BLaER1 (cell line): ENCODE results near the gene TRIM28.
A peak's percentile ranks its signal among the peaks of the same experiment; 100 is the strongest.

Source experiments
- H3K27ac ChIP-seq: shearing (Covaris generic); formaldehyde crosslinking; 2 replicates; pipeline ENCODE4 v1.8.1; 2022
- H3K27me3 ChIP-seq: shearing (Covaris generic); formaldehyde crosslinking; 2 replicates; pipeline ENCODE4 v1.8.1; 2022
- H3K36me3 ChIP-seq: shearing (Covaris generic); formaldehyde crosslinking; 2 replicates; pipeline ENCODE4 v1.8.1; 2022
- H3K4me1 ChIP-seq: shearing (Covaris generic); formaldehyde crosslinking; 2 replicates; pipeline ENCODE4 v1.8.1; 2022
- H3K4me2 ChIP-seq: shearing (Covaris generic); formaldehyde crosslinking; 2 replicates; pipeline ENCODE4 v1.8.1; 2022
- H3K4me3 ChIP-seq: shearing (Covaris generic); formaldehyde crosslinking; 2 replicates; pipeline ENCODE4 v1.8.1; 2022
- H3K9ac ChIP-seq: shearing (Covaris generic); formaldehyde crosslinking; 2 replicates; pipeline ENCODE4 v1.8.1; 2022
- H3K9me3 ChIP-seq: shearing (Covaris generic); formaldehyde crosslinking; 2 replicates; pipeline ENCODE4 v1.8.1; 2022
- H4K20me1 ChIP-seq: shearing (Covaris generic); formaldehyde crosslinking; 2 replicates; pipeline ENCODE4 v1.8.1; 2022
- Cebpa-rat ChIP-seq: shearing (Covaris generic); IDR thresholded peaks from 2 replicates; pipeline ENCODE4 v1.8.1; 2022

TRIM28 gene

DNA sequence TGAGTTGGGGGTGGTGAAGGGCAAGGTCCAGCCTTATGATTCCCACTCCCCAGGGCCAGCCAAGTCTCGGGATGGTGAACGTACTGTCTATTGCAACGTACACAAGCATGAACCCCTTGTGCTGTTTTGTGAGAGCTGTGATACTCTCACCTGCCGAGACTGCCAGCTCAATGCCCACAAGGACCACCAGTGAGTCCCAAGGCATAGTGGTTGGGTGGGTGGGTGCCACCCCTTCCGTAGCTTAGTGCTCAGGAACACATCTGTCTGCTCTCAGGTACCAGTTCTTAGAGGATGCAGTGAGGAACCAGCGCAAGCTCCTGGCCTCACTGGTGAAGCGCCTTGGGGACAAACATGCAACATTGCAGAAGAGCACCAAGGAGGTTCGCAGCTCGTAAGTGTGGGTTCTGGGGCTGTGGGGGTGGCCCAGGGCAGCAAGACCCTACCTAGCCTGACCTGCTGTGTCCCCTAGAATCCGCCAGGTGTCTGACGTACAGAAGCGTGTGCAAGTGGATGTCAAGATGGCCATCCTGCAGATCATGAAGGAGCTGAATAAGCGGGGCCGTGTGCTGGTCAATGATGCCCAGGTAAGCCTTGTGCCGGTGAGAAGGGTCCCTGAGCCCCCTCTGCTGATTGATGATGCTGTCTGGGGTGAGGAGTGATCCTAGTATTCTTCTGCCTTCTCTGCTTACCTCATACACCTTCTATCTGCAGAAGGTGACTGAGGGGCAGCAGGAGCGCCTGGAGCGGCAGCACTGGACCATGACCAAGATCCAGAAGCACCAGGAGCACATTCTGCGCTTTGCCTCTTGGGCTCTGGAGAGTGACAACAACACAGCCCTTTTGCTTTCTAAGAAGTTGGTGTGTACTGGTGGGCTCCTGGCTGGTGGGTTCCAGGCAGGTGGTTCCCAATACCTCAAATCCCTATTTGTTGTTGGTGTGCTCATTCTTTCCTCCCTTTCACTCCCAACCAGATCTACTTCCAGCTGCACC lies 3.8 kb downstream of the TRIM28 start:
- H3K27ac ChIP-seq = no peak overlapping the region
- no peaks in the 10 kb centered on the region for H3K27me3 ChIP-seq
- no peak overlapping the region for H3K9ac ChIP-seq
- TF ChIP-seq Cebpa-rat = no peak
- no peak overlapping the region for H3K4me3 ChIP-seq
- H3K4me2 ChIP-seq = peak overlapping the region; percentile 30; the same call in 1 of the 2 replicates
- no peaks in the 10 kb centered on the region for H3K9me3 ChIP-seq
- peaks cover 48% of the 10 kb centered on the region for H3K4me1 ChIP-seq
- peaks cover 83% of the 10 kb centered on the region for H4K20me1 ChIP-seq
- peaks cover 73% of the 10 kb centered on the region for H3K36me3 ChIP-seq

DNA sequence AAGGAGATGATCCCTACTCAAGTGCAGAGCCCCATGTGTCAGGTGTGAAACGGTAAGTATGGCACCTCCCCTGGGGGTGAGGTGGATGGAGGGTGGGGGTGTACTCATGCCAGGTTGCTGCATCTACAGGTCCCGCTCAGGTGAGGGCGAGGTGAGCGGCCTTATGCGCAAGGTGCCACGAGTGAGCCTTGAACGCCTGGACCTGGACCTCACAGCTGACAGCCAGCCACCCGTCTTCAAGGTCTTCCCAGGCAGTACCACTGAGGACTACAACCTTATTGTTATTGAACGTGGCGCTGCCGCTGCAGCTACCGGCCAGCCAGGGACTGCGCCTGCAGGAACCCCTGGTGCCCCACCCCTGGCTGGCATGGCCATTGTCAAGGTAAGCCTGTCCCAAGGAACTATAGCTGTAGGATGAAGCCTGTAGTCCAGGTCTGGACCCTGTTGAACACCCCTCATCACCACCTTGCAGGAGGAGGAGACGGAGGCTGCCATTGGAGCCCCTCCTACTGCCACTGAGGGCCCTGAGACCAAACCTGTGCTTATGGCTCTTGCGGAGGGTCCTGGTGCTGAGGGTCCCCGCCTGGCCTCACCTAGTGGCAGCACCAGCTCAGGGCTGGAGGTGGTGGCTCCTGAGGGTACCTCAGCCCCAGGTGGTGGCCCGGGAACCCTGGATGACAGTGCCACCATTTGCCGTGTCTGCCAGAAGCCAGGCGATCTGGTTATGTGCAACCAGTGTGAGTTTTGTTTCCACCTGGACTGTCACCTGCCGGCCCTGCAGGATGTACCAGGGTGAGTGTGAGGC lies 5.2 kb downstream of the TRIM28 start:
- no peak overlapping the region for H3K27ac ChIP-seq
- H4K20me1 ChIP-seq = peaks cover 97% of the 10 kb centered on the region
- H3K4me3 ChIP-seq = no peak overlapping the region
- H3K9me3 ChIP-seq = no peaks in the 10 kb centered on the region
- H3K4me2 ChIP-seq = no peak overlapping the region
- H3K4me1 ChIP-seq = peaks cover 48% of the 10 kb centered on the region
- TF ChIP-seq Cebpa-rat = no peak
- H3K9ac ChIP-seq = no peak overlapping the region
- no peaks in the 10 kb centered on the region for H3K27me3 ChIP-seq
- H3K36me3 ChIP-seq = peaks cover 86% of the 10 kb centered on the region

DNA sequence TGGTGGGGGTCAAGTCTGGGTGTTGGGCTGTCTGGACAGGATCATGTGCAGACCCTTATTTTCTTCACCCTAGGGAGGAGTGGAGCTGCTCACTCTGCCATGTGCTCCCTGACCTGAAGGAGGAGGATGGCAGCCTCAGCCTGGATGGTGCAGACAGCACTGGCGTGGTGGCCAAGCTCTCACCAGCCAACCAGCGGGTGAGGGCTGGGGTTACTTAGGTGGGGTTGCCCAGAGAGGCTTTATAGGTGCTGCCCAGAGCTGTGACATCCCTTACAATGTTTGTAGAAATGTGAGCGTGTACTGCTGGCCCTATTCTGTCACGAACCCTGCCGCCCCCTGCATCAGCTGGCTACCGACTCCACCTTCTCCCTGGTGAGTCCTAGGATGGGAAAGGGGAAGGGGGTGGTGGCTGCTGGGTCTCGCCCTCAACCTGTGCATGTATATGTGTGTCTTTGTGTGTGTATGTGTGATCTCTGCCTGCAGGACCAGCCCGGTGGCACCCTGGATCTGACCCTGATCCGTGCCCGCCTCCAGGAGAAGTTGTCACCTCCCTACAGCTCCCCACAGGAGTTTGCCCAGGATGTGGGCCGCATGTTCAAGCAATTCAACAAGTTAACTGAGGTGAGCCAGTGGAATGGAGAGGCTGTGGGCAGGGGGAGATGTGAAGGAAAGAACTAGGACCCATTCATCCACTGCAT lies 5.9 kb downstream of the TRIM28 start:
- no peak overlapping the region for H3K4me2 ChIP-seq
- H3K36me3 ChIP-seq = peaks cover 86% of the 10 kb centered on the region
- TF ChIP-seq Cebpa-rat = no peak
- peaks cover 95% of the 10 kb centered on the region for H4K20me1 ChIP-seq
- H3K27me3 ChIP-seq = no peaks in the 10 kb centered on the region
- no peak overlapping the region for H3K9ac ChIP-seq
- H3K4me3 ChIP-seq = no peak overlapping the region
- H3K9me3 ChIP-seq = no peaks in the 10 kb centered on the region
- peaks cover 52% of the 10 kb centered on the region for H3K4me1 ChIP-seq
- H3K27ac ChIP-seq = no peak overlapping the region

DNA sequence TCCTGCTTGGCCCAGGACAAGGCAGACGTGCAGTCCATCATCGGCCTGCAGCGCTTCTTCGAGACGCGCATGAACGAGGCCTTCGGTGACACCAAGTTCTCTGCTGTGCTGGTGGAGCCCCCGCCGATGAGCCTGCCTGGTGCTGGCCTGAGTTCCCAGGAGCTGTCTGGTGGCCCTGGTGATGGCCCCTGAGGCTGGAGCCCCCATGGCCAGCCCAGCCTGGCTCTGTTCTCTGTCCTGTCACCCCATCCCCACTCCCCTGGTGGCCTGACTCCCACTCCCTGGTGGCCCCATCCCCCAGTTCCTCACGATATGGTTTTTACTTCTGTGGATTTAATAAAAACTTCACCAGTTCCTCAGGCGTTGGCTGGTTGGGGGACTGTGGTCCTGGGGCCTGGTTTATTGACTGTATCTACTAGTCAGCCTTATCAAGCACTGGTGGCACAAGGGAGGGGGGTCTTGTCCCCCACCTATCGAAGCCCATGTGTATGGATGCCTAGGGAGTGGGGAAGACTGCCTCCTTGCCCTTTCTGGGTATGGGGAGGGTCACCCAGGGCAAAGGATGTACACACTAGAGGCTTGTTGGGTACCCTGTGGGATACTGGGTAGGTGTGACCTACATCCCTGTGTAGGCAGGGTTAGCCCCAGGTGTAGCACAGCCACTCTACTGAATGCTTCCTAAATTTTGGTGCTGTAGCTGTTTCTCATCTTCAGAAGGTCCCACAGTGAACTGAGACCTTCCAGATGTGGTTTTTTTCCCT lies 6.7 kb downstream of the TRIM28 start:
- H3K9ac ChIP-seq = no peak overlapping the region
- H3K9me3 ChIP-seq = no peaks in the 10 kb centered on the region
- H3K27ac ChIP-seq = no peak overlapping the region
- no peak overlapping the region for H3K4me2 ChIP-seq
- no peak for TF ChIP-seq Cebpa-rat
- H3K27me3 ChIP-seq = no peaks in the 10 kb centered on the region
- peaks cover 85% of the 10 kb centered on the region for H3K36me3 ChIP-seq
- peaks cover 87% of the 10 kb centered on the region for H4K20me1 ChIP-seq
- H3K4me3 ChIP-seq = no peak overlapping the region
- H3K4me1 ChIP-seq = peaks cover 54% of the 10 kb centered on the region

DNA sequence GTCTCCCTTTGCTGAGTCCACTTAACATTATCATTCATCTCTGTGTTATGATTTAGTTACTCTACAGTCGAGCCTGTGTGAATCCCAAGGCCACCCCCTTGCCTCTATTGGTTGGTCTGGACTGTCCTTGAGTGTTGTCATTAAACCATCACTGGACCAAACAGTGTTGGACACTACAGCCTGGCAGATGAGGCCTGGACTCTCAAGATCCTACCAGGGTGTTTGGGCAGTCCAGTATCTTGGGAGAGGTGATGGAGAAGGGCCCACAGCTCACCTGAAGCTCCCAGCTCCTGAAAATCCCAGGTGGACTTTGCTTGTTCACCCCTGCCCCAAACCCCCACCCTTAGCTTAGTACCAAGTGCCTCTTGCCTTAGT lies 7.2 kb downstream of the TRIM28 start:
- no peak for TF ChIP-seq Cebpa-rat
- Histone ChIP-seq H3K27ac (no peak overlapping the region), H4K20me1 (peaks cover 82% of the 10 kb centered on the region), H3K27me3 (no peaks in the 10 kb centered on the region), H3K9ac (no peak overlapping the region), H3K4me1 (peaks cover 54% of the 10 kb centered on the region), H3K4me2 (no peak overlapping the region), H3K4me3 (no peak overlapping the region), H3K9me3 (no peaks in the 10 kb centered on the region), H3K36me3 (peaks cover 85% of the 10 kb centered on the region)

DNA sequence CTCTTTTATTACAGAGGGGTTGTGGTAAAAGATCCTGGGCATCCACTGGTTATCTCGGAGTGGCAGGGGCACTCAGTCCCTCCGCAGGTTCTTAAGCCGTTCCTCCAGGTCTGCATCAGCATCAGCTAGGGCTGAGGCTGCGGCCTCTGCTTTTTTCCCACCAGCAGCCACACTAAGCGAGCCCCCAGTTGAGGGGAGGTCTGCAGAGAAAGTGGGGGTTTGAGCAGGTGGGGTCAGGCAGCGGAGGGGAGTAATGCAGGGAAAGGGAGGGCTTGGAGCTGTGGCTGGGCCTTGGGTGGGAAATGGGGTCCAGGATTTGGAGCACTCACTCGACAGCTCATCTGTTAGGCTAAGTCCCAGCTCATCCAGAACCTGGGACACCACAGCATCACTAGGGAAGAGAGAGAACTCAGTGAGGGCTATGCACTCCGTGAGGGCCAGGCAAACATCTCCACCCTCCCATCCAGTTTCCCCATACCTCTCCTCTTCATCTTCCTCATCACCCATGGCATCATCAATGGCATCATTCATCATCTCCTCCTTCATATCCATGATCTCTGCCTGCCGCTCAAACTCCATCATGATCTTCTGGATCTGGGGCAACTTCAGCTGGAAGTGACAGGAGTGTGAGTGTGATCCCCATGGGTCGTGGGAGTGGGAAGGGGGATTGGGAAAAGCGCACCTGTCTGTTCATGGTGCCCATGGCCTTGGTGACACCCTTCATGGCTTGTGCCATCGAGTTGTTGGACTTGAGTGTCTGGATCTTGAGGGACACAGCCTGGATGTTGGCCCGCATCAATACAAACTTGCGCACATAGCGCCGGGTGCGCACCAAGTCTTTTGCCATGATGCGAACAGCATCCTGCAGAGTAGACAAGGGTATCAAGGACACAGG lies 8.0 kb downstream of the TRIM28 start:
- Histone ChIP-seq H3K27ac (no peak overlapping the region), H3K4me1 (peaks cover 54% of the 10 kb centered on the region), H3K27me3 (no peaks in the 10 kb centered on the region), H3K9ac (no peak overlapping the region), H3K9me3 (no peaks in the 10 kb centered on the region), H3K4me3 (no peak overlapping the region), H4K20me1 (peaks cover 82% of the 10 kb centered on the region), H3K4me2 (no peak overlapping the region), H3K36me3 (peaks cover 85% of the 10 kb centered on the region)
- TF ChIP-seq Cebpa-rat = no peak

DNA sequence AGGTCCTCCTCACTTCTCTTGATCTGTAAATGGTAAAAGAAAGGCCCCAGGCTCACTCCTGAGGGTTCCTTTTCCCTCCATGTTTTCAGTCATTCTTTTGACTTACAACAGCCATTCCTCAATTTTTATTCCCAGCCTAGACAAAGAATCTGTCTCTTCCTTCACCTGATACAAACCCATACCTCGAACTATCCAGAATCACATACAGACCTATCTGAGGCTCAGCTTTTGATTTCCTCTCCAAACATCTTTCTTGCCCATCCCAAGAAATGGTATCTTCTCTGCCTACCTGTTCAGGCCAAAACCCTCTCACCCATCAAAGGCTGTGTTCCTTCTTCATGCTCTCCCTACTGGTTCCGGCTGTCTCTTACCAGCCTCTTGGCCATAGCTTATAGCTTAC lies 8.8 kb downstream of the TRIM28 start:
- H3K36me3 ChIP-seq = peaks cover 81% of the 10 kb centered on the region
- no peak overlapping the region for H3K4me2 ChIP-seq
- no peak overlapping the region for H3K9ac ChIP-seq
- H3K4me1 ChIP-seq = peaks cover 53% of the 10 kb centered on the region
- no peak overlapping the region for H3K4me3 ChIP-seq
- peaks cover 82% of the 10 kb centered on the region for H4K20me1 ChIP-seq
- H3K27ac ChIP-seq = no peak overlapping the region
- H3K27me3 ChIP-seq = no peaks in the 10 kb centered on the region
- H3K9me3 ChIP-seq = no peaks in the 10 kb centered on the region
- TF ChIP-seq Cebpa-rat = no peak

DNA sequence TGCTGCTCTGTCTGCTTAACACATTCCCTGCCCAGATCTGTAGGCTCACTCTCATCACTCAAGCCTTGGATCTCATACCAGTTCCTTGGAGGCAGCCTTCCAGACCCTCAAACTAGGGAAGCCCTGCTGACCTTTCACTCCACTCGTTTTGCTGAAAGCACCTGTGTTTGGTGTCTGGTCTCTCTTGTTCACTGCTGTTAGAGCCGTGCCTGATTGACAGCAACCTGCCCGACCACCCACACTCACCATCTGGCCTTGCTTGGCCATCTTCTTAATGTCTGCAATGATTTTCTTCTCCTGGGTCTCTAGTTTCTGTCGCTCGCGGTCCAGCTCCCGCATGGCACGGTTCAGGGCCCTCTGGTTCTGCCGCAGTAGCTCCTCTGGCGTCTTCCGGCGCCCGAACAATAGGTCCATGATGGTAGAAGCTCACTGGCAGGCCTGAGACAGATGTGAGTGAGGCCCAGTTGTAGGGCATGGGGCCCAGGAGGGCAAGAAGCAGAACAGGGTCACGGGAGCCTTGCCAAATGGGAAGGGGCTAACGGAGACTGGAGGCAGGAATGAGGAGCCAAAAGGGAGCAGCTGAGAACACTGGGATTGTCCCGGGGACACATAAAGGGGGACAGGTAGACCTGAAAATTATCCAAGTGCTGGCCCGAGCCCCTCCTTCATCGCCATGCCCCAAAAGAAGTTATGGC lies 10.1 kb downstream of the TRIM28 start:
- no peak for TF ChIP-seq Cebpa-rat
- peak overlapping the region; percentile 91 for H3K9ac ChIP-seq
- H3K4me2 ChIP-seq = peak overlapping the region; percentile 89
- H3K4me1 ChIP-seq = peaks cover 51% of the 10 kb centered on the region
- H3K9me3 ChIP-seq = no peaks in the 10 kb centered on the region
- peaks cover 74% of the 10 kb centered on the region for H4K20me1 ChIP-seq
- H3K27ac ChIP-seq = peak overlapping the region; percentile 91
- H3K36me3 ChIP-seq = peaks cover 68% of the 10 kb centered on the region
- no peaks in the 10 kb centered on the region for H3K27me3 ChIP-seq
- H3K4me3 ChIP-seq = peak overlapping the region; percentile 78
